Body of pancreas (tissue), 4 donors: Measurements from ENCODE around the gene CCR1.

ENCODE experiments used
- POLR2A ChIP-seq, 3 donors: fragments of 450-650 bp; IDR thresholded peaks; one replicate each; pipeline ENCODE4 v1.6.1; 2016; ENCODE audit warnings: antibody characterized with exemption in 3 of 3, mild to moderate bottlenecking in 2 of 3
- TF ChIP-seq, protein P1 (sequence below), 7 experiments: fragments of 450-650 bp in 4 of 7; fragments of 200-600 bp in 3 of 7; sonication (generic) in 3 of 7; IDR thresholded peaks; one replicate each; pipeline ENCODE4 v1.5.1; 2016 to 2019; ENCODE audit warnings: antibody characterized with exemption in 7 of 7

DNA sequence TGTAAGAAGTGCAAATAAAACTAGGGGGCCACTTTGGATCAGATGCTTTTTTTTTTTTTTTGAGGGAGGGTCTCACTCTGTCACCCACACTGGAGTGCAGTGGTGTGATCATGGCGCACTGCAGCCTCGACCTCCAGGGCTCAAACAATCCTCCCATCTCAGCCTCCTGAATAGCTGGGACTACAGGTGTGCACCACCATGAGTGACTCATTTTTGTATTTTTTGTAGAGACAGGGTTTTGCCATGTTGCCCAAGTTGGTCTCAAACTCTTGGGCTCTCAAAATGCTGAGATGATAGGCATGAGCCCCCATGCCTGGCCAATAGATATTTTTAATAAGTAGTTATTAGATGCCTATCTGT, 20.8 kb downstream of the CCR1 start:
- TF ChIP-seq, protein P1, sequence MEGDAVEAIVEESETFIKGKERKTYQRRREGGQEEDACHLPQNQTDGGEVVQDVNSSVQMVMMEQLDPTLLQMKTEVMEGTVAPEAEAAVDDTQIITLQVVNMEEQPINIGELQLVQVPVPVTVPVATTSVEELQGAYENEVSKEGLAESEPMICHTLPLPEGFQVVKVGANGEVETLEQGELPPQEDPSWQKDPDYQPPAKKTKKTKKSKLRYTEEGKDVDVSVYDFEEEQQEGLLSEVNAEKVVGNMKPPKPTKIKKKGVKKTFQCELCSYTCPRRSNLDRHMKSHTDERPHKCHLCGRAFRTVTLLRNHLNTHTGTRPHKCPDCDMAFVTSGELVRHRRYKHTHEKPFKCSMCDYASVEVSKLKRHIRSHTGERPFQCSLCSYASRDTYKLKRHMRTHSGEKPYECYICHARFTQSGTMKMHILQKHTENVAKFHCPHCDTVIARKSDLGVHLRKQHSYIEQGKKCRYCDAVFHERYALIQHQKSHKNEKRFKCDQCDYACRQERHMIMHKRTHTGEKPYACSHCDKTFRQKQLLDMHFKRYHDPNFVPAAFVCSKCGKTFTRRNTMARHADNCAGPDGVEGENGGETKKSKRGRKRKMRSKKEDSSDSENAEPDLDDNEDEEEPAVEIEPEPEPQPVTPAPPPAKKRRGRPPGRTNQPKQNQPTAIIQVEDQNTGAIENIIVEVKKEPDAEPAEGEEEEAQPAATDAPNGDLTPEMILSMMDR (IDR thresholded peaks at IDR 0.05), result no peak
- TF ChIP-seq POLR2A (IDR thresholded peaks at IDR 0.05), result no peak
